ENCODE results near the gene TMEM88.
A peak's percentile ranks its signal among the peaks of the same experiment; 100 is the strongest.

DNA sequence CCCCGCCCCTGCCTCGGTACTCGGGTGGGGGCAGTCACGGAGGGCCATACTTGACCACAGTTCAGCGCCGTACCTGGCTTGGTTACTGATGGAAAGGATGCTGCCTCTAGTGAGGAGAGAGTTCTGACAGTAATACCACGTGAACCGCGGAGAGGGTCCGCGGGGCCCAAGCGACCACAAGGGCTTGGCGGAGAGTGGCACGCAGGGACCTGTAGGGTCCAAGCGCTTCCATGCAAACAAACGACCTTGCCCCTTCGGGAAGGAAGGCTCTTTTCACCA lies 11.7 kb upstream of the TMEM88 start:
- TF ChIP-seq CTCF (IDR thresholded peaks at IDR 0.05): peak in 1 of 6 experiments; percentile 4
- TF ChIP-seq EP300 (IDR thresholded peaks at IDR 0.05): no peak
- TF ChIP-seq POLR2A (IDR thresholded peaks at IDR 0.05): no peak

Data from upper lobe of left lung (tissue), 4 donors.